Prostate gland (tissue), 2 donors: ENCODE data around the gene CNTNAP2. TPM values are rescaled to one million over a fixed set of nuclear protein-coding genes. Genes with fewer than 3 reads are reported as not detected.

Experiments used
- DNase-seq: peaks from one replicate; pipeline ENCODE4 v3.0.0-alpha.2; 2019; ENCODE audit warnings: low spot score
- H3K27ac ChIP-seq, 2 donors: fragments of 200-600 bp; sonication (generic); 2 replicates each; pipeline ENCODE4 v1.5.1; 2017 to 2019
- H3K27me3 ChIP-seq: fragments of 200-600 bp; sonication (generic); replicated peaks from 2 replicates; pipeline ENCODE4 v1.5.1; 2019; ENCODE audit not compliant: insufficient read depth
- H3K36me3 ChIP-seq, 2 donors: fragments of 200-600 bp; sonication (generic); 1 replicate in 1 of 2; 2 replicates in 1 of 2; pipeline versions ENCODE4 v1.5.1 to v1.8.1; 2017 to 2019
- H3K4me1 ChIP-seq: fragments of 200-600 bp; sonication (generic); replicated peaks from 2 replicates; pipeline ENCODE4 v1.5.1; 2019
- H3K4me3 ChIP-seq, 2 donors: fragments of 200-600 bp; sonication (generic); 2 replicates each; pipeline ENCODE4 v1.5.1; 2017 to 2019
- H3K9me3 ChIP-seq: fragments of 200-600 bp; sonication (generic); 2 replicates; pipeline ENCODE4 v1.5.1; 2017
- POLR2A ChIP-seq: fragments of 450-650 bp; IDR thresholded peaks from one replicate; pipeline ENCODE4 v1.6.1; 2016; ENCODE audit warnings: antibody characterized with exemption, mild to moderate bottlenecking
- POLR2AphosphoS5 ChIP-seq: sonication (generic); formaldehyde crosslinking; IDR thresholded peaks from one replicate; pipeline ENCODE4 v1.6.1; 2017; ENCODE audit warnings: antibody characterized with exemption
- WGBS: methylation state at CpG from one replicate; pipeline ENCODE4 v1.1.5; 2018; 5-methylcytosine and 5-hydroxymethylcytosine counted together
- intact Hi-C: fragments of 100-400 bp; cut with DNase I; formaldehyde crosslinking; loops from one replicate; pipeline ENCODE4 v1.14.2; 2022
- total RNA-seq, 2 donors: library from RNA; depleted of rRNA; stranded (reverse); fragments of >200 nt; gene quantifications; one replicate each; pipeline ENCODE4 v1.1.0, GENCODE V29; 2016
- TF ChIP-seq, protein P1 (sequence below), 4 experiments: fragments of 200-600 bp in 2 of 4; fragments of 450-650 bp in 2 of 4; sonication (generic) in 2 of 4; IDR thresholded peaks; 1 replicate in 3 of 4; 2 replicates in 1 of 4; pipeline ENCODE4 v1.5.1; 2016 to 2019; ENCODE audit warnings: antibody characterized with exemption in 4 of 4, mild to moderate bottlenecking in 2 of 4, moderate library complexity in 2 of 4

CNTNAP2 gene
- total RNA-seq, 2 donors from 2014 or later: 10.6 to 43.7 TPM

DNA sequence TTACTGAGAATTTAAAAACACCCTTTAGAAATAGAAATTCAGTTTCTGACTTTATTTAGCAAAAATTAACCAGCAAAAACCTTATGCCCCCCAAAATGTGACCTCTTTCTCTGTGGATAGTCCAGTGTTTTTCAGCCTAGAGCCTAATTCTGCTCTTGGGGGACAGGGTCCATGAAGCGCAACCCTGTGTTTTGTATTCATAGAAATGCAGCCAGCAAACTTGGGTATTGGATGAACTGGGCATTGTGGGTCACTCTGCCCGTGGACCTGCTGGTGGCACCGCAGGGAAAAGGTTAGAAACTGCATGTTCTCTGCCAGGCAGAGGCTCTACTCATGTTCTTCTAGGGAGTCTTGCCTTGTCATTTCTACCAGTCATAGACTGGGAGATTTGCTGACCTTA lies 1686.5 kb downstream of the CNTNAP2 start:
- no peak for DNase-seq
- intact Hi-C loops: no loop called here
- no peaks in the 10 kb centered on the region for H3K9me3 ChIP-seq

DNA sequence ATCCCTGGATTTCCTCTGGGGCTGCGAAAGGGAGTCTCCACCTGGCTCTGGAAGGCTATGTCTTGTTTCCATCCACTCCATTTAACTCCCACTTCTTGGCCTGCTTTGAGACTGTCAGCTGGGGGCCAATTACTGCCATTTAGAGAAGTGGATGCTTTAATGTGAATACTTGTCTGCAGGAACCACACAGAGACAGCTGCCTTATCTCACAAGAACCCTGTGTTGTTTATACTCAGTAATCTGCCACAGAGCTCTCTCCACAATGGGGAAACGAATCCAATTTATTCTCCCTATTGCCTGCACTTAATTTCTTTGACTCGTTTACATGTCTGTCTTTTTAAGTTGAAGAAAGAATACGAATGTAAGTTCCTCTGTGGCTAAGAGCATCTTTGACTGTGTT lies 1687.0 kb downstream of the CNTNAP2 start:
- TF ChIP-seq POLR2AphosphoS5: no peak
- TF ChIP-seq, protein P1, sequence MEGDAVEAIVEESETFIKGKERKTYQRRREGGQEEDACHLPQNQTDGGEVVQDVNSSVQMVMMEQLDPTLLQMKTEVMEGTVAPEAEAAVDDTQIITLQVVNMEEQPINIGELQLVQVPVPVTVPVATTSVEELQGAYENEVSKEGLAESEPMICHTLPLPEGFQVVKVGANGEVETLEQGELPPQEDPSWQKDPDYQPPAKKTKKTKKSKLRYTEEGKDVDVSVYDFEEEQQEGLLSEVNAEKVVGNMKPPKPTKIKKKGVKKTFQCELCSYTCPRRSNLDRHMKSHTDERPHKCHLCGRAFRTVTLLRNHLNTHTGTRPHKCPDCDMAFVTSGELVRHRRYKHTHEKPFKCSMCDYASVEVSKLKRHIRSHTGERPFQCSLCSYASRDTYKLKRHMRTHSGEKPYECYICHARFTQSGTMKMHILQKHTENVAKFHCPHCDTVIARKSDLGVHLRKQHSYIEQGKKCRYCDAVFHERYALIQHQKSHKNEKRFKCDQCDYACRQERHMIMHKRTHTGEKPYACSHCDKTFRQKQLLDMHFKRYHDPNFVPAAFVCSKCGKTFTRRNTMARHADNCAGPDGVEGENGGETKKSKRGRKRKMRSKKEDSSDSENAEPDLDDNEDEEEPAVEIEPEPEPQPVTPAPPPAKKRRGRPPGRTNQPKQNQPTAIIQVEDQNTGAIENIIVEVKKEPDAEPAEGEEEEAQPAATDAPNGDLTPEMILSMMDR (IDR thresholded peaks at IDR 0.05): no peak
- TF ChIP-seq POLR2A: no peak
- H3K4me1 ChIP-seq: no peaks in the 10 kb centered on the region
- no peak overlapping the region for H3K4me3 ChIP-seq
- no peak for DNase-seq
- H3K27me3 ChIP-seq: no peaks in the 10 kb centered on the region
- no peaks in the 10 kb centered on the region for H3K9me3 ChIP-seq
- no peaks in the 10 kb centered on the region for H3K36me3 ChIP-seq
- whole genome bisulfite sequencing: 43% methylated on average over 4 of the region's 4 CpGs
- H3K27ac ChIP-seq: no peak overlapping the region
- intact Hi-C loops: no loop called here

More for the DNA sequence above, 1686.5 kb downstream of the CNTNAP2 start:
- Histone ChIP-seq H3K27me3 (no peaks in the 10 kb centered on the region), H3K36me3 (no peaks in the 10 kb centered on the region), H3K27ac (no peak overlapping the region), H3K4me1 (no peaks in the 10 kb centered on the region), H3K4me3 (no peak overlapping the region)
- 96% methylated on average over 3 of the region's 3 CpGs for WGBS
- TF ChIP-seq, protein P1 (IDR thresholded peaks at IDR 0.05): no peak
- TF ChIP-seq POLR2AphosphoS5: no peak
- no peak for TF ChIP-seq POLR2A

DNA sequence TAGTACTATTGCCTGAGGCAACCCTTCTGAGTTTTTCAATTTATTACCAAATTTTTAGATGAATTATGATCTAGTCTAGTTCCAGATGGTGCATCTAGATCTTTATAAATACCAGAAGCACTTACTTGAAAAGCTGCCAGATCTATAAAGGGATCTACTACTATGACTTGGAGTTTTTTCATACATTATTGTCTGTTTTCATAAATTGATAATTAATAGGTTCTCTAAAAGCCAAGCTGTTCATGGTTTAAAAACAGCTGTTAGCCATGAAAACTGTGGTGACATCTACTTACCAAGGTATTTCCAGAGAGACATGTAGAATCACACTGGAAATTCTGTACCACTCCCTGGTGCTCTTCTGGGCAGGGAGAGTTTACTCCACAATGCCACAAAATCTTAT lies 1687.4 kb downstream of the CNTNAP2 start:
- H3K9me3 ChIP-seq: no peaks in the 10 kb centered on the region
- no peaks in the 10 kb centered on the region for H3K4me1 ChIP-seq
- H3K36me3 ChIP-seq: no peaks in the 10 kb centered on the region
- no peak overlapping the region for H3K27ac ChIP-seq
- no peak for DNase-seq
- H3K4me3 ChIP-seq: no peak overlapping the region
- no peak for TF ChIP-seq POLR2A
- TF ChIP-seq, protein P1 (IDR thresholded peaks at IDR 0.05): no peak
- no peak for TF ChIP-seq POLR2AphosphoS5
- no peaks in the 10 kb centered on the region for H3K27me3 ChIP-seq
- intact Hi-C loops: no loop called here

DNA sequence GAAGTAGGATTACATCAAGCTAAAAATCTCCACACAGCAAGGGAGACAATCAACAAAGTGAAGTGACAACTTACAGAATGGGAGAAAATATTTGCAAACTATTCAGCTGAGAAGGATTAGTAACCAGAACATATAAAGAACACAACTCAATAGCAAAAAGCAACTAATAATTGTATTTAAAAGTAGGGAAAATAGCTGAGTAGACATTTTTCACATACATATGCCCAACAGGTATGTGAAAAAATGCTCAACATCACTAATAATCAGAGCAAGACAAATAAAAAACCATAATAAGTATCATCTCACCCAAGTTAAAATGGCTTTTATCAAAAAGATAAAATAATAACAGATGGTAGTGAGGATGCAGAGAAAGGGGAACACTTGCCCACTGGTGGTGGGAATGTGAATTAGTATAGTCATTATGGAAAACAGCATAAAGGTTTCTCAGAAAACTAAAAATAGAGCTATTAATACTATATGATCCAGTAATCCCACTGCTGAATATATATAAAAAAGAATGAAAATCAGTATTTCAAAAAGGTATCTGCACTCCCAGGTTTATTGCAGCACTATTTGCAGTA lies 1689.5 kb downstream of the CNTNAP2 start:
- no peak for DNase-seq
- no peaks in the 10 kb centered on the region for H3K27me3 ChIP-seq
- no peaks in the 10 kb centered on the region for H3K9me3 ChIP-seq
- no peaks in the 10 kb centered on the region for H3K36me3 ChIP-seq
- H3K4me3 ChIP-seq: no peak overlapping the region
- no peak overlapping the region for H3K27ac ChIP-seq
- TF ChIP-seq POLR2AphosphoS5 (no peak), POLR2A (no peak)
- TF ChIP-seq, protein P1 (IDR thresholded peaks at IDR 0.05): no peak
- intact Hi-C loops: no loop called here
- no peaks in the 10 kb centered on the region for H3K4me1 ChIP-seq

DNA sequence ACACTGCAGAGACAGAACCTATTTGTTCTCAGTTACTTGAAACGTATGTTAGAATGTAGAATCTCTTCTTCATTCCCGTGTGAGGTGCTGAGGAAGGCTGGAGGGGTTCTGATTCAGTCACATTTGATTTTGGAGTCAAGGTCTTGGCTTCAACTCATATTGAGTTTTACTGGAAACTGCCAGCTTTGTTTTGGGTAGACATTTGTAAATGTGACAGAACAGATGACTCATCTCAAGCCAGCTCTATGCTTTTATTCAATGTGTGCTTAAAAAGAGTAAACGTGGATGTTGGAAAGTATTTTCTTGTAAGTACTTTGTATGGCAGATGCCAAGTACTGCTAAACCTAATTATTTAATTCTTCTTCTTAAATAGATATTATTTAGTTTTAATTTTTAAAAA lies 1693.2 kb downstream of the CNTNAP2 start:
- TF ChIP-seq, protein P1 (IDR thresholded peaks at IDR 0.05): no peak
- TF ChIP-seq POLR2AphosphoS5: no peak
- no peak for TF ChIP-seq POLR2A
- H3K4me1 ChIP-seq: no peaks in the 10 kb centered on the region
- H3K27ac ChIP-seq: no peak overlapping the region
- intact Hi-C loops: no loop called here
- no peaks in the 10 kb centered on the region for H3K9me3 ChIP-seq
- 23% methylated on average over 3 of the region's 3 CpGs for WGBS
- no peak for DNase-seq
- no peaks in the 10 kb centered on the region for H3K27me3 ChIP-seq
- no peaks in the 10 kb centered on the region for H3K36me3 ChIP-seq
- H3K4me3 ChIP-seq: no peak overlapping the region
